K562 (cell line): ENCODE data around the gene ATXN1. TPM values are rescaled to one million over a fixed set of nuclear protein-coding genes. Genes with fewer than 3 reads are reported as not detected.
A peak's percentile ranks its signal among the peaks of the same experiment; 100 is the strongest.

Experiments
- KDM1A ChIP-seq, 2 experiments: fragments of 450-650 bp; IDR thresholded peaks; 2 replicates each; pipeline ENCODE4 v1.6.1; 2016; ENCODE audit warnings: mild to moderate bottlenecking in 2 of 2
- MYC ChIP-seq, 2 experiments: fragments of 250-450 bp in 1 of 2; sonication (Bioruptor Pico) in 1 of 2; IDR thresholded peaks; 2 replicates each; pipeline versions ENCODE4 v1.5.1 to v1.6.1; 2012 to 2021; ENCODE audit warnings: low read depth in 2 of 2, borderline replicate concordance in 1 of 2, improper control_type of control experiment in 1 of 2, low read length in 1 of 2, mild to moderate bottlenecking in 1 of 2, moderate library complexity in 1 of 2
- NCOA1 ChIP-seq: fragments of 450-650 bp; IDR thresholded peaks from 2 replicates; pipeline ENCODE4 v1.6.1; 2016; ENCODE audit warnings: low read depth
- SMAD1 ChIP-seq: fragments of 150-350 bp; IDR thresholded peaks from 2 replicates; pipeline ENCODE4 v1.6.1; 2014; ENCODE audit warnings: low read length, low read depth; ENCODE audit not compliant: partially characterized antibody
- ZNF3 ChIP-seq: fragments of 250-450 bp; sonication (Bioruptor Pico); IDR thresholded peaks from 2 replicates; pipeline ENCODE4 v1.5.0; 2021; ENCODE audit warnings: mild to moderate bottlenecking, moderate library complexity
- polyA plus RNA-seq, 8 experiments: library from polyadenylated mRNA; depleted of rRNA in 4 of 8; stranded (reverse) in 5 of 8; unstranded in 3 of 8; fragments of >200 nt; fragmentation: Nextera tagmentation in 2 of 8; fragmentation: Illumina TruSeq in 1 of 8; extraction: Ambion mirVana in 2 of 8; extraction: Trizol in 1 of 8; gene quantifications; 2 replicates each; pipeline versions ENCODE4 v1.2.1 to v1.2.3, GENCODE V29; 2011 to 2014; ENCODE audit warnings: inconsistent platforms in 1 of 8, missing spikeins in 1 of 8
- total RNA-seq, 7 experiments: library from RNA; depleted of rRNA in 6 of 7; stranded (reverse); fragments of >200 nt in 6 of 7; fragmentation: Illumina TruSeq in 2 of 7; extraction: Trizol in 2 of 7; gene quantifications; 2 replicates each; pipeline versions ENCODE4 v1.2.1 to v1.2.3, GENCODE V29; 2011 to 2021; ENCODE audit warnings: low replicate concordance in 1 of 7
- TF ChIP-seq, protein P1 (sequence below): fragments of 450-650 bp; IDR thresholded peaks from 2 replicates; pipeline ENCODE4 v1.6.1; 2016; ENCODE audit warnings: mild to moderate bottlenecking, moderate library complexity
- TF ChIP-seq, protein P2 (sequence below): fragments of 250-450 bp; sonication (Bioruptor Pico); IDR thresholded peaks from 2 replicates; pipeline ENCODE4 v1.4.0; 2020; ENCODE audit warnings: mild to moderate bottlenecking, moderate library complexity
- TF ChIP-seq, protein P3 (sequence below): fragments of 200-800 bp; sonication (Bioruptor generic); IDR thresholded peaks from 2 replicates; pipeline ENCODE4 v1.6.1; 2017; ENCODE audit warnings: missing genetic modification characterization, missing compliant biosample characterization

ATXN1 gene
- total and polyA plus RNA-seq, 9 of the 15 experiments (the other 6 are each of a cell fraction or from before 2014, with no cell fraction given) = under 0.01 to 1.2 (median 0.58) TPM

DNA sequence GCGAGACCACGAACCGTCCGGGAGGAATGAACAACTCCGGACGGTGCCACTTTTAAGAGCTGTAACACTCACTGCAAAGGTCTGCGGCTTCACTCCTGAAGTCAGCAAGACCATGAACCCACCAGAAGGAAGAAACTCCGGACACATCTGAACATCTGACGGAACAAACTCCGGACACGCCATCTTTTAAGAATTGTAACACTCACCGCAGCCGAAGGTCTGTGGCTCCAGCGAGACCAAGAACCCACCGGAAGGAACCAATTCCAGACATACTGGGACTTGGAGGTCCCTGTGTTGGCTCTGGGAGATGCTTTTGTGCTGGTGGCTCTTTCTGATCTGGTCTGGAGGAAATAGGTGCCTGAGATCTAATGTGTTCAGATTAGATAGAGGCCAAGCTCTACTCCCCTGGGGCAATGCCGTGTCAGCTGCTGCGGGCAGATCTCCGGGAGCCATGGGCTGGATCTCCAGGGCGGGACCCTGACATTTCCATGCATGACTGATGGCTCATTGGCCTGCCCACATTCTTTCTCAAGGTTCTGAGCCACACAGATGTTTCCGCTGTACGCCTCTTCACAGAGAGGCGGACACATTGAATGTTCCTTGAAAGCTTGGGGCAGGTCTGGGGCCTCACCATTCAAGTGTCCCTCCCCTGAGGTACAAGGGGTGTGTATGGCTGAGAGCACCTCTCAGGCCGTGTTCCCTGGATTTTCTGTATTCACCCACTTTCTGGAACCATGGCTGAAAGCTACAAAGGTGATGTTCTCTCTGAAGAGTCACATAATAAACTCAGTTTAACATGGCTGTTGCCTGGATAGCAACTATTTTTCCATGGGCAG lies 493.6 kb downstream of the ATXN1 start (continued):
- TF ChIP-seq, protein P1, sequence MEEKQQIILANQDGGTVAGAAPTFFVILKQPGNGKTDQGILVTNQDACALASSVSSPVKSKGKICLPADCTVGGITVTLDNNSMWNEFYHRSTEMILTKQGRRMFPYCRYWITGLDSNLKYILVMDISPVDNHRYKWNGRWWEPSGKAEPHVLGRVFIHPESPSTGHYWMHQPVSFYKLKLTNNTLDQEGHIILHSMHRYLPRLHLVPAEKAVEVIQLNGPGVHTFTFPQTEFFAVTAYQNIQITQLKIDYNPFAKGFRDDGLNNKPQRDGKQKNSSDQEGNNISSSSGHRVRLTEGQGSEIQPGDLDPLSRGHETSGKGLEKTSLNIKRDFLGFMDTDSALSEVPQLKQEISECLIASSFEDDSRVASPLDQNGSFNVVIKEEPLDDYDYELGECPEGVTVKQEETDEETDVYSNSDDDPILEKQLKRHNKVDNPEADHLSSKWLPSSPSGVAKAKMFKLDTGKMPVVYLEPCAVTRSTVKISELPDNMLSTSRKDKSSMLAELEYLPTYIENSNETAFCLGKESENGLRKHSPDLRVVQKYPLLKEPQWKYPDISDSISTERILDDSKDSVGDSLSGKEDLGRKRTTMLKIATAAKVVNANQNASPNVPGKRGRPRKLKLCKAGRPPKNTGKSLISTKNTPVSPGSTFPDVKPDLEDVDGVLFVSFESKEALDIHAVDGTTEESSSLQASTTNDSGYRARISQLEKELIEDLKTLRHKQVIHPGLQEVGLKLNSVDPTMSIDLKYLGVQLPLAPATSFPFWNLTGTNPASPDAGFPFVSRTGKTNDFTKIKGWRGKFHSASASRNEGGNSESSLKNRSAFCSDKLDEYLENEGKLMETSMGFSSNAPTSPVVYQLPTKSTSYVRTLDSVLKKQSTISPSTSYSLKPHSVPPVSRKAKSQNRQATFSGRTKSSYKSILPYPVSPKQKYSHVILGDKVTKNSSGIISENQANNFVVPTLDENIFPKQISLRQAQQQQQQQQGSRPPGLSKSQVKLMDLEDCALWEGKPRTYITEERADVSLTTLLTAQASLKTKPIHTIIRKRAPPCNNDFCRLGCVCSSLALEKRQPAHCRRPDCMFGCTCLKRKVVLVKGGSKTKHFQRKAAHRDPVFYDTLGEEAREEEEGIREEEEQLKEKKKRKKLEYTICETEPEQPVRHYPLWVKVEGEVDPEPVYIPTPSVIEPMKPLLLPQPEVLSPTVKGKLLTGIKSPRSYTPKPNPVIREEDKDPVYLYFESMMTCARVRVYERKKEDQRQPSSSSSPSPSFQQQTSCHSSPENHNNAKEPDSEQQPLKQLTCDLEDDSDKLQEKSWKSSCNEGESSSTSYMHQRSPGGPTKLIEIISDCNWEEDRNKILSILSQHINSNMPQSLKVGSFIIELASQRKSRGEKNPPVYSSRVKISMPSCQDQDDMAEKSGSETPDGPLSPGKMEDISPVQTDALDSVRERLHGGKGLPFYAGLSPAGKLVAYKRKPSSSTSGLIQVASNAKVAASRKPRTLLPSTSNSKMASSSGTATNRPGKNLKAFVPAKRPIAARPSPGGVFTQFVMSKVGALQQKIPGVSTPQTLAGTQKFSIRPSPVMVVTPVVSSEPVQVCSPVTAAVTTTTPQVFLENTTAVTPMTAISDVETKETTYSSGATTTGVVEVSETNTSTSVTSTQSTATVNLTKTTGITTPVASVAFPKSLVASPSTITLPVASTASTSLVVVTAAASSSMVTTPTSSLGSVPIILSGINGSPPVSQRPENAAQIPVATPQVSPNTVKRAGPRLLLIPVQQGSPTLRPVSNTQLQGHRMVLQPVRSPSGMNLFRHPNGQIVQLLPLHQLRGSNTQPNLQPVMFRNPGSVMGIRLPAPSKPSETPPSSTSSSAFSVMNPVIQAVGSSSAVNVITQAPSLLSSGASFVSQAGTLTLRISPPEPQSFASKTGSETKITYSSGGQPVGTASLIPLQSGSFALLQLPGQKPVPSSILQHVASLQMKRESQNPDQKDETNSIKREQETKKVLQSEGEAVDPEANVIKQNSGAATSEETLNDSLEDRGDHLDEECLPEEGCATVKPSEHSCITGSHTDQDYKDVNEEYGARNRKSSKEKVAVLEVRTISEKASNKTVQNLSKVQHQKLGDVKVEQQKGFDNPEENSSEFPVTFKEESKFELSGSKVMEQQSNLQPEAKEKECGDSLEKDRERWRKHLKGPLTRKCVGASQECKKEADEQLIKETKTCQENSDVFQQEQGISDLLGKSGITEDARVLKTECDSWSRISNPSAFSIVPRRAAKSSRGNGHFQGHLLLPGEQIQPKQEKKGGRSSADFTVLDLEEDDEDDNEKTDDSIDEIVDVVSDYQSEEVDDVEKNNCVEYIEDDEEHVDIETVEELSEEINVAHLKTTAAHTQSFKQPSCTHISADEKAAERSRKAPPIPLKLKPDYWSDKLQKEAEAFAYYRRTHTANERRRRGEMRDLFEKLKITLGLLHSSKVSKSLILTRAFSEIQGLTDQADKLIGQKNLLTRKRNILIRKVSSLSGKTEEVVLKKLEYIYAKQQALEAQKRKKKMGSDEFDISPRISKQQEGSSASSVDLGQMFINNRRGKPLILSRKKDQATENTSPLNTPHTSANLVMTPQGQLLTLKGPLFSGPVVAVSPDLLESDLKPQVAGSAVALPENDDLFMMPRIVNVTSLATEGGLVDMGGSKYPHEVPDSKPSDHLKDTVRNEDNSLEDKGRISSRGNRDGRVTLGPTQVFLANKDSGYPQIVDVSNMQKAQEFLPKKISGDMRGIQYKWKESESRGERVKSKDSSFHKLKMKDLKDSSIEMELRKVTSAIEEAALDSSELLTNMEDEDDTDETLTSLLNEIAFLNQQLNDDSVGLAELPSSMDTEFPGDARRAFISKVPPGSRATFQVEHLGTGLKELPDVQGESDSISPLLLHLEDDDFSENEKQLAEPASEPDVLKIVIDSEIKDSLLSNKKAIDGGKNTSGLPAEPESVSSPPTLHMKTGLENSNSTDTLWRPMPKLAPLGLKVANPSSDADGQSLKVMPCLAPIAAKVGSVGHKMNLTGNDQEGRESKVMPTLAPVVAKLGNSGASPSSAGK = no peak; the same call in 1 of the 2 replicates
- no peak for TF ChIP-seq ZNF3 (CRISPR knock-in tag)
- TF ChIP-seq, protein P2, sequence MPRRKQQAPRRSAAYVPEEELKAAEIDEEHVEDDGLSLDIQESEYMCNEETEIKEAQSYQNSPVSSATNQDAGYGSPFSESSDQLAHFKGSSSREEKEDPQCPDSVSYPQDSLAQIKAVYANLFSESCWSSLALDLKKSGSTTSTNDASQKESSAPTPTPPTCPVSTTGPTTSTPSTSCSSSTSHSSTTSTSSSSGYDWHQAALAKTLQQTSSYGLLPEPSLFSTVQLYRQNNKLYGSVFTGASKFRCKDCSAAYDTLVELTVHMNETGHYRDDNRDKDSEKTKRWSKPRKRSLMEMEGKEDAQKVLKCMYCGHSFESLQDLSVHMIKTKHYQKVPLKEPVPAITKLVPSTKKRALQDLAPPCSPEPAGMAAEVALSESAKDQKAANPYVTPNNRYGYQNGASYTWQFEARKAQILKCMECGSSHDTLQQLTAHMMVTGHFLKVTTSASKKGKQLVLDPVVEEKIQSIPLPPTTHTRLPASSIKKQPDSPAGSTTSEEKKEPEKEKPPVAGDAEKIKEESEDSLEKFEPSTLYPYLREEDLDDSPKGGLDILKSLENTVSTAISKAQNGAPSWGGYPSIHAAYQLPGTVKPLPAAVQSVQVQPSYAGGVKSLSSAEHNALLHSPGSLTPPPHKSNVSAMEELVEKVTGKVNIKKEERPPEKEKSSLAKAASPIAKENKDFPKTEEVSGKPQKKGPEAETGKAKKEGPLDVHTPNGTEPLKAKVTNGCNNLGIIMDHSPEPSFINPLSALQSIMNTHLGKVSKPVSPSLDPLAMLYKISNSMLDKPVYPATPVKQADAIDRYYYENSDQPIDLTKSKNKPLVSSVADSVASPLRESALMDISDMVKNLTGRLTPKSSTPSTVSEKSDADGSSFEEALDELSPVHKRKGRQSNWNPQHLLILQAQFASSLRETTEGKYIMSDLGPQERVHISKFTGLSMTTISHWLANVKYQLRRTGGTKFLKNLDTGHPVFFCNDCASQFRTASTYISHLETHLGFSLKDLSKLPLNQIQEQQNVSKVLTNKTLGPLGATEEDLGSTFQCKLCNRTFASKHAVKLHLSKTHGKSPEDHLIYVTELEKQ (CRISPR knock-in tag) = peak; percentile 66
- TF ChIP-seq SMAD1 = peak; percentile 74
- TF ChIP-seq MYC (IDR thresholded peaks at IDR 0.05; ENCODE audit: low read depth, low read length) = peak; percentile 65; the same call in 1 of the 2 replicates
- peak; percentile 60; the same call in 1 of the 2 replicates for TF ChIP-seq MYC (CRISPR knock-in tag; IDR thresholded peaks at IDR 0.05; ENCODE audit: borderline replicate concordance, low read depth)
- TF ChIP-seq, protein P3, sequence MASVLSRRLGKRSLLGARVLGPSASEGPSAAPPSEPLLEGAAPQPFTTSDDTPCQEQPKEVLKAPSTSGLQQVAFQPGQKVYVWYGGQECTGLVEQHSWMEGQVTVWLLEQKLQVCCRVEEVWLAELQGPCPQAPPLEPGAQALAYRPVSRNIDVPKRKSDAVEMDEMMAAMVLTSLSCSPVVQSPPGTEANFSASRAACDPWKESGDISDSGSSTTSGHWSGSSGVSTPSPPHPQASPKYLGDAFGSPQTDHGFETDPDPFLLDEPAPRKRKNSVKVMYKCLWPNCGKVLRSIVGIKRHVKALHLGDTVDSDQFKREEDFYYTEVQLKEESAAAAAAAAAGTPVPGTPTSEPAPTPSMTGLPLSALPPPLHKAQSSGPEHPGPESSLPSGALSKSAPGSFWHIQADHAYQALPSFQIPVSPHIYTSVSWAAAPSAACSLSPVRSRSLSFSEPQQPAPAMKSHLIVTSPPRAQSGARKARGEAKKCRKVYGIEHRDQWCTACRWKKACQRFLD (CRISPR knock-in tag) = peak; percentile 94
- peak; percentile 76; the same call in 1 of the 2 replicates for TF ChIP-seq NCOA1
- peak; percentile 72 to 84; a peak in 3 of 4 replicates for TF ChIP-seq KDM1A (IDR thresholded peaks at IDR 0.05)
